Measurements from ENCODE around the gene PWWP2B.

The PWWP2B gene

DNA sequence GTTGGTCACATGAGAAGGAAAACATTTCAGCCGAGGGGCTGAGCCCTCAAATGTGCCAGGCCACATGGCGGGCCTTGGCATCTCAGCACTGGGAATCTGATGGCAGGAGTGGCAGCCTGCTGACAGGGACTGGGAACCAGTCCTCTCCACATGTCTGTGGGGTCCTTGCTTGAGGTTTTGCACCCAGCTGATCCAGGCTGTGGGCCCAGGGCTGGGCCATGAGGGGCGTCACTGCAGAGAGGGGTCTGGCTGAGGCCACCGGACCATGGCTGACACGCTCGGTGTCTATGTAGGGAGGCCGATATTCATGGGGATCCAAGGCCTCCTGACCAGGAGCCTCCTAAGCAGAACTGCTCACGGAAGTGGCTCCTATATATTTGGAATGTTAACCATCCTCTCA lies 31.0 kb upstream of the PWWP2B start:
- Histone ChIP-seq H3K4me3 (ENCODE audit: low read depth, low read length) (no peak overlapping the region), H3K36me3 (no peaks in the 10 kb centered on the region), H3K4me1 (no peaks in the 10 kb centered on the region), H3K27me3 (no peaks in the 10 kb centered on the region), H3K9me3 (no peaks in the 10 kb centered on the region)
- no peak for DNase-seq
- TF ChIP-seq, protein P1, sequence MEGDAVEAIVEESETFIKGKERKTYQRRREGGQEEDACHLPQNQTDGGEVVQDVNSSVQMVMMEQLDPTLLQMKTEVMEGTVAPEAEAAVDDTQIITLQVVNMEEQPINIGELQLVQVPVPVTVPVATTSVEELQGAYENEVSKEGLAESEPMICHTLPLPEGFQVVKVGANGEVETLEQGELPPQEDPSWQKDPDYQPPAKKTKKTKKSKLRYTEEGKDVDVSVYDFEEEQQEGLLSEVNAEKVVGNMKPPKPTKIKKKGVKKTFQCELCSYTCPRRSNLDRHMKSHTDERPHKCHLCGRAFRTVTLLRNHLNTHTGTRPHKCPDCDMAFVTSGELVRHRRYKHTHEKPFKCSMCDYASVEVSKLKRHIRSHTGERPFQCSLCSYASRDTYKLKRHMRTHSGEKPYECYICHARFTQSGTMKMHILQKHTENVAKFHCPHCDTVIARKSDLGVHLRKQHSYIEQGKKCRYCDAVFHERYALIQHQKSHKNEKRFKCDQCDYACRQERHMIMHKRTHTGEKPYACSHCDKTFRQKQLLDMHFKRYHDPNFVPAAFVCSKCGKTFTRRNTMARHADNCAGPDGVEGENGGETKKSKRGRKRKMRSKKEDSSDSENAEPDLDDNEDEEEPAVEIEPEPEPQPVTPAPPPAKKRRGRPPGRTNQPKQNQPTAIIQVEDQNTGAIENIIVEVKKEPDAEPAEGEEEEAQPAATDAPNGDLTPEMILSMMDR (IDR thresholded peaks at IDR 0.05; ENCODE audit: low read depth, low read length) = no peak

DNA sequence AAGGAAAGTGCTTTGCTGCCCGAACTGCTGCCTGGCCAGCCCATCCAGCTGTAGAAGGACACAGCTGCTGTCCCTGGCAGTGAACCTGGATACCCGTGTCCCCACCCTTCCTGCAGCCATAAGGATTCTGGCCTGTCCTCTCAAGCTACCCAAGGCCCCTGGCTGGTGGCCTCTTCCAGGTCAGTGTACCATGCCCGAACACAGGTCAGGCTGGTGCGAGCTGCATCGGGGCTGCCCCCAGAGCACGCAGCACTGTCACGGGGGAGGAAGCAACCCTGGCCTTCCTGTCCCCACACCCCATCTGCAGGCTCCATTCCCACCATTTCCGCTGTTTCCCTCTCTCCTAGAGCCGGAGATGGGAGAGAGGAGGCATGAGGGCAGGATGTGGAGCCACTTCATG lies 30.5 kb upstream of the PWWP2B start:
- H3K4me3 ChIP-seq (ENCODE audit: low read depth, low read length) = no peak overlapping the region
- no peaks in the 10 kb centered on the region for H3K4me1 ChIP-seq
- H3K27me3 ChIP-seq = no peaks in the 10 kb centered on the region
- no peaks in the 10 kb centered on the region for H3K36me3 ChIP-seq
- DNase-seq = no peak
- no peaks in the 10 kb centered on the region for H3K9me3 ChIP-seq
- TF ChIP-seq, protein P1 (IDR thresholded peaks at IDR 0.05; ENCODE audit: low read depth, low read length) = no peak

DNA sequence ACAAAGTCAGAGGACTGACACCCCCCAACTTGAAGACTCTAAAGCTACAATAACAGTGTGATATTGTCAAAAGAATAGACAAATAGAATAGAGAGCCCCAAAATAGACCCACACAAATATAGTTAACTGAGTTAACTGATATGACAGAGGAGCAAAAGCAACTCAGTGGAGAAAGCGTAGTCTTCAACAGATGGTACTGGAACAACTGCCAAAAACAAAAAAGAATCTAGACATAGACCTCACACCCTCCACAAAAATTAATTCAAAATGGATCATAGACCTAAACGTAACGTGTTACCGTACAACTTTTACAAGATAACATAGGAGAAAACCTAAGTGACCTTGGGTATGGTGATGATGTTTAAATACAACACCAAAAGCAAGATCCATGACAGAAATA lies 28.6 kb upstream of the PWWP2B start:
- Histone ChIP-seq H3K27me3 (no peaks in the 10 kb centered on the region), H3K9me3 (no peaks in the 10 kb centered on the region), H3K4me1 (no peaks in the 10 kb centered on the region), H3K36me3 (no peaks in the 10 kb centered on the region), H3K4me3 (ENCODE audit: low read depth, low read length) (no peak overlapping the region)
- DNase-seq = no peak
- TF ChIP-seq, protein P1 (IDR thresholded peaks at IDR 0.05; ENCODE audit: low read depth, low read length) = no peak

DNA sequence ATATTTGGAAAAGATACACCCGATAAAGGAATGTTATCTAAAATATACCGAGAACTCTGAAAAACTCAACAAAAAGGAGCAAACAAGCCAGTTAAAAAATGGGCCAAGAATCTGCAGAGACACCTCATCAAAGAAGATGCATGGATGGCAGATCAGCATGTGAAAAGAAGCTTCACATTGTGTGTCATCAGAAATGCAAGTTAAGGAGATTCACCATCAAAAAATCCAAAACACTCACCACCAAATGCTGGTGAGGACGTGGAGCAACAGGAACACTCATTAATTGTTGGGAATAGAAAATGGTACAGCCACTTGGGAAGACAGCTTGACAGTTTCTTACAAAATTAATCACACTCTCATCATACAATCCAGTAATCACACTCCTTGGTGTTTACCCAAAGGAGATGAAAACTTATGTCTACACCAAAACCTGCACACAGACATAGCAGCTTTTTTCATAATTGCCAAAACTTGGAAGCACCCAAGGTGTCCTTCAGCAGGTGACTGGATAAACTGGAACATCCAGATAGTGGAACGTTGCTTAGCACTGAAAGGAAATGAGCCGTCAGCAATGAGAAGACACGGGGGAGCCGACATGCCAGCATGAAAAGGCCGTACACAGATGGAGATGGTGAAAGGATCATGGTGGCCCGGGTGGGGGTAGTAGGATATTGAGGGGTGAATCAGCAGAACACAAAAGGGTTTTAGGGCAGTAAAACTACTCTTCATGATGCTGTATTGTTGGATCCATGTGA lies 27.9 kb upstream of the PWWP2B start:
- TF ChIP-seq, protein P1 (IDR thresholded peaks at IDR 0.05; ENCODE audit: low read depth, low read length) = no peak
- DNase-seq = no peak
- no peaks in the 10 kb centered on the region for H3K27me3 ChIP-seq

DNA sequence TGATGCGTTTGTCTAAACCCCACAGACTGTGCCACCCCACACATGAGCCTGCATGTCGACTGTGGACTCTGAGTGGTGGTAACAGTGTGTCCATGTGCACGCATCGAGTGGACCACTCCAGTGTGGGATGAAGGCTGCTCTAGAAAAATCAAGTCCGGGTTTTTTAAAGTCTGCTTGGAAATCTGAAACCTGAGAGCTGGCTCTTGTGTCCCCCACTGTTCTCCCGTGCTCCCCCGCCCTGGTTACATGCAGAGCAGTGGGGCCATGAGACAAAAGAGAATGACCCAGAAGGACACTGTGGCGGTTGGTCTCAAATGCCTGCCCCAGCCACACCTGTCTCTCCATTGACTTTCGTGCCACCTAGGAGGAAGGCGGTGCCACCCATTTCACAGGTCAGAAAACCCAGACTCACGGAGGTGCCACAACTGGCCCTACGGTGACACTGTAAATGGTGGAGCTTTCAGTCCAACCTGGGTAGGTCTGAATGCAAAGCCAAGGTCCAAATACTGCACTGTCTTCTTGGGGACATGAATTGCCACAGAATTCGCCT lies 27.3 kb upstream of the PWWP2B start:
- H3K4me3 ChIP-seq (ENCODE audit: low read depth, low read length) = no peak overlapping the region
- DNase-seq = no peak
- H3K36me3 ChIP-seq = no peaks in the 10 kb centered on the region
- no peaks in the 10 kb centered on the region for H3K9me3 ChIP-seq
- no peaks in the 10 kb centered on the region for H3K4me1 ChIP-seq
- TF ChIP-seq, protein P1 (IDR thresholded peaks at IDR 0.05; ENCODE audit: low read depth, low read length) = no peak
- H3K27me3 ChIP-seq = no peaks in the 10 kb centered on the region

More for the DNA sequence above, 27.9 kb upstream of the PWWP2B start:
- Histone ChIP-seq H3K9me3 (no peaks in the 10 kb centered on the region), H3K4me1 (no peaks in the 10 kb centered on the region), H3K4me3 (ENCODE audit: low read depth, low read length) (no peak overlapping the region), H3K36me3 (no peaks in the 10 kb centered on the region)
